Prostate gland (tissue), 2 donors: ENCODE results near the gene GAB2. TPM values are rescaled to one million over a fixed set of nuclear protein-coding genes. Genes with fewer than 3 reads are reported as not detected.

Experiments
- DNase-seq: peaks from one replicate; pipeline ENCODE4 v3.0.0-alpha.2; 2019; ENCODE audit warnings: low spot score
- H3K27ac ChIP-seq, 2 donors: fragments of 200-600 bp; sonication (generic); 2 replicates each; pipeline ENCODE4 v1.5.1; 2017 to 2019
- H3K27me3 ChIP-seq: fragments of 200-600 bp; sonication (generic); replicated peaks from 2 replicates; pipeline ENCODE4 v1.5.1; 2019; ENCODE audit not compliant: insufficient read depth
- H3K36me3 ChIP-seq, 2 donors: fragments of 200-600 bp; sonication (generic); 1 replicate in 1 of 2; 2 replicates in 1 of 2; pipeline versions ENCODE4 v1.5.1 to v1.8.1; 2017 to 2019
- H3K4me1 ChIP-seq: fragments of 200-600 bp; sonication (generic); replicated peaks from 2 replicates; pipeline ENCODE4 v1.5.1; 2019
- H3K4me3 ChIP-seq, 2 donors: fragments of 200-600 bp; sonication (generic); 2 replicates each; pipeline ENCODE4 v1.5.1; 2017 to 2019
- H3K9me3 ChIP-seq: fragments of 200-600 bp; sonication (generic); 2 replicates; pipeline ENCODE4 v1.5.1; 2017
- CTCF ChIP-seq, 4 experiments: fragments of 200-600 bp in 2 of 4; fragments of 450-650 bp in 2 of 4; sonication (generic) in 2 of 4; IDR thresholded peaks; 1 replicate in 3 of 4; 2 replicates in 1 of 4; pipeline ENCODE4 v1.5.1; 2016 to 2019; ENCODE audit warnings: antibody characterized with exemption in 4 of 4, mild to moderate bottlenecking in 2 of 4, moderate library complexity in 2 of 4
- POLR2A ChIP-seq: fragments of 450-650 bp; IDR thresholded peaks from one replicate; pipeline ENCODE4 v1.6.1; 2016; ENCODE audit warnings: antibody characterized with exemption, mild to moderate bottlenecking
- POLR2AphosphoS5 ChIP-seq: sonication (generic); formaldehyde crosslinking; IDR thresholded peaks from one replicate; pipeline ENCODE4 v1.6.1; 2017; ENCODE audit warnings: antibody characterized with exemption
- WGBS: methylation state at CpG from one replicate; pipeline ENCODE4 v1.1.5; 2018; 5-methylcytosine and 5-hydroxymethylcytosine counted together
- intact Hi-C: fragments of 100-400 bp; cut with DNase I; formaldehyde crosslinking; loops from one replicate; pipeline ENCODE4 v1.14.2; 2022
- total RNA-seq, 2 donors: library from RNA; depleted of rRNA; stranded (reverse); fragments of >200 nt; gene quantifications; one replicate each; pipeline ENCODE4 v1.1.0, GENCODE V29; 2016

Gene GAB2
- total RNA-seq, 2 donors from 2014 or later = 7.4 to 12.8 TPM

GRCh38 chr11:78429209-78429608 lies 11.6 kb upstream of the GAB2 start:
- DNase-seq = no peak
- Histone ChIP-seq H3K4me3 (no peak overlapping the region), H3K27ac (no peak overlapping the region), H3K27me3 (no peaks in the 10 kb centered on the region), H3K9me3 (no peaks in the 10 kb centered on the region), H3K4me1 (no peaks in the 10 kb centered on the region), H3K36me3 (no peaks in the 10 kb centered on the region)
- intact Hi-C loops = no loop called here
- TF ChIP-seq POLR2A (no peak), CTCF (IDR thresholded peaks at IDR 0.05) (no peak), POLR2AphosphoS5 (no peak)

GRCh38 chr11:78428773-78429172 lies 11.2 kb upstream of the GAB2 start:
- no peaks in the 10 kb centered on the region for H3K4me1 ChIP-seq
- no peak for DNase-seq
- intact Hi-C loops = no loop called here
- H3K27ac ChIP-seq = no peak overlapping the region
- no peaks in the 10 kb centered on the region for H3K9me3 ChIP-seq
- H3K4me3 ChIP-seq = no peak overlapping the region
- H3K27me3 ChIP-seq = no peaks in the 10 kb centered on the region
- TF ChIP-seq CTCF (IDR thresholded peaks at IDR 0.05) = no peak
- WGBS = 71% methylated on average over 3 of the region's 3 CpGs
- H3K36me3 ChIP-seq = no peaks in the 10 kb centered on the region

GRCh38 chr11:78428266-78428636 lies 10.6 kb upstream of the GAB2 start:
- Histone ChIP-seq H3K36me3 (no peaks in the 10 kb centered on the region), H3K9me3 (no peaks in the 10 kb centered on the region), H3K4me1 (no peaks in the 10 kb centered on the region), H3K4me3 (no peak overlapping the region), H3K27ac (no peak overlapping the region), H3K27me3 (no peaks in the 10 kb centered on the region)
- TF ChIP-seq POLR2AphosphoS5 = no peak
- TF ChIP-seq POLR2A = no peak
- TF ChIP-seq CTCF (IDR thresholded peaks at IDR 0.05) = no peak
- no peak for DNase-seq
- intact Hi-C loops = no loop called here

- WGBS = 83% methylated on average over 11 of the region's 11 CpGs
- H3K27me3 ChIP-seq = no peaks in the 10 kb centered on the region
- no peak overlapping the region for H3K4me3 ChIP-seq
- TF ChIP-seq CTCF (IDR thresholded peaks at IDR 0.05) (no peak), POLR2AphosphoS5 (no peak), POLR2A (no peak)
- H3K36me3 ChIP-seq = no peaks in the 10 kb centered on the region
- no peak overlapping the region for H3K27ac ChIP-seq
- no peaks in the 10 kb centered on the region for H3K9me3 ChIP-seq
- intact Hi-C loops = no loop called here
- no peaks in the 10 kb centered on the region for H3K4me1 ChIP-seq
- DNase-seq = no peak
Measured at GRCh38 chr11:78427615-78428265, 10.1 kb upstream of the GAB2 start.

GRCh38 chr11:78426845-78427244 lies 9.2 kb upstream of the GAB2 start:
- Histone ChIP-seq H3K4me3 (no peak overlapping the region), H3K9me3 (no peaks in the 10 kb centered on the region), H3K27ac (no peak overlapping the region), H3K4me1 (no peaks in the 10 kb centered on the region), H3K27me3 (no peaks in the 10 kb centered on the region), H3K36me3 (no peaks in the 10 kb centered on the region)
- TF ChIP-seq CTCF (IDR thresholded peaks at IDR 0.05) (no peak), POLR2A (no peak), POLR2AphosphoS5 (no peak)
- DNase-seq = no peak
- intact Hi-C loops = no loop called here
- 87% methylated on average over 1 of the region's 1 CpG for WGBS
